ENCODE data around the gene SMG6.
"Not testable (repeated sequence)": the region's sequence is repeated elsewhere in the genome, so short reads cannot be mapped to it uniquely, and the experiment has no call there.

Gene SMG6

GRCh38 chr17:2263183-2264066, 40.2 kb downstream of the SMG6 start:
- no peak for DNase-seq (ENCODE audit: low spot score)

GRCh38 chr17:2262135-2262587, 41.4 kb downstream of the SMG6 start:
- DNase-seq (ENCODE audit: low spot score), result no peak

- no peak for DNase-seq (ENCODE audit: low spot score)
Observed at GRCh38 chr17:2259769-2260536, 43.6 kb downstream of the SMG6 start.

- DNase-seq (ENCODE audit: low spot score), result not testable (repeated sequence)
Observed at GRCh38 chr17:2258830-2259229, 44.8 kb downstream of the SMG6 start.

GRCh38 chr17:2253768-2254406, 49.7 kb downstream of the SMG6 start:
- no peak for DNase-seq (ENCODE audit: low spot score)

- DNase-seq (ENCODE audit: low spot score), result no peak
Observed at GRCh38 chr17:2253362-2253761, 50.2 kb downstream of the SMG6 start.

- no peak for DNase-seq (ENCODE audit: low spot score)
Observed at GRCh38 chr17:2251098-2251497, 52.5 kb downstream of the SMG6 start.

- no peak for DNase-seq (ENCODE audit: low spot score)
Observed at GRCh38 chr17:2250140-2251095, 53.2 kb downstream of the SMG6 start.

GRCh38 chr17:2247005-2247404, 56.6 kb downstream of the SMG6 start:
- no peak for DNase-seq (ENCODE audit: low spot score)

- DNase-seq (ENCODE audit: low spot score), result peak; percentile 83
Observed at GRCh38 chr17:2244545-2245525, 58.8 kb downstream of the SMG6 start.

GRCh38 chr17:2243953-2244352, 59.6 kb downstream of the SMG6 start:
- DNase-seq (ENCODE audit: low spot score), result no peak

- DNase-seq (ENCODE audit: low spot score), result no peak
Observed at GRCh38 chr17:2241823-2242222, 61.8 kb downstream of the SMG6 start.

GRCh38 chr17:2240541-2240940, 63.0 kb downstream of the SMG6 start:
- DNase-seq (ENCODE audit: low spot score), result no peak

- peak; percentile 68 for DNase-seq (ENCODE audit: low spot score)
Observed at GRCh38 chr17:2239882-2240430, 63.6 kb downstream of the SMG6 start.

- no peak for DNase-seq (ENCODE audit: low spot score)
Observed at GRCh38 chr17:2239170-2239551, 64.4 kb downstream of the SMG6 start.

- DNase-seq (ENCODE audit: low spot score), result peak; percentile 62
Observed at GRCh38 chr17:2238432-2239169, 65.0 kb downstream of the SMG6 start.

GRCh38 chr17:2237950-2238349, 65.6 kb downstream of the SMG6 start:
- DNase-seq (ENCODE audit: low spot score), result no peak

- no peak for DNase-seq (ENCODE audit: low spot score)
Observed at GRCh38 chr17:2237521-2237921, 66.1 kb downstream of the SMG6 start.

- DNase-seq (ENCODE audit: low spot score), result no peak
Observed at GRCh38 chr17:2235792-2236366, 67.7 kb downstream of the SMG6 start.
